ENCODE measurements around the gene CACTIN. TPM values are rescaled to one million over a fixed set of nuclear protein-coding genes. Genes with fewer than 3 reads are reported as not detected.

The CACTIN gene
- total RNA-seq, 4 donors from 2014 or later, result 10.9 to 29.0 (median 16.8) TPM

DNA sequence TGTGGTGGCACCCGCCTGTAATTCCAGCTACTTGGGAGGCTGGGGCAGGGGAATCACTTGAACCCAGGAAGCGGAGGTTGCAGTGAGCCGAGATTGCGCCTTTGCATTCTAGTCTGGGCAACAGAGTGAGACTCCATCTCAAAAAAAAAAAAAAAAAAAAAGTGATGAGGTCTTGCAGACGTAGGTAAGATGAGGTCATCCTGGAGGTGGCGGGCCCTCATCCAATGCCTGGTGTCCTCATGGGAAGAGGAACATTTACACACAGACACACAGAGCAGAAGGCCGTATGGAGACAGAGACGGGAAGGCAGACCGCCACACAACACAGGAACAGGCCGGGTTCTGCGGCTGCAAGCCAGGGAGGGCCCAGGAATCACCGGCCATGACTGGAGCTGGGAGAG, 4.4 kb downstream of the CACTIN start:
- TF ChIP-seq, protein P1, sequence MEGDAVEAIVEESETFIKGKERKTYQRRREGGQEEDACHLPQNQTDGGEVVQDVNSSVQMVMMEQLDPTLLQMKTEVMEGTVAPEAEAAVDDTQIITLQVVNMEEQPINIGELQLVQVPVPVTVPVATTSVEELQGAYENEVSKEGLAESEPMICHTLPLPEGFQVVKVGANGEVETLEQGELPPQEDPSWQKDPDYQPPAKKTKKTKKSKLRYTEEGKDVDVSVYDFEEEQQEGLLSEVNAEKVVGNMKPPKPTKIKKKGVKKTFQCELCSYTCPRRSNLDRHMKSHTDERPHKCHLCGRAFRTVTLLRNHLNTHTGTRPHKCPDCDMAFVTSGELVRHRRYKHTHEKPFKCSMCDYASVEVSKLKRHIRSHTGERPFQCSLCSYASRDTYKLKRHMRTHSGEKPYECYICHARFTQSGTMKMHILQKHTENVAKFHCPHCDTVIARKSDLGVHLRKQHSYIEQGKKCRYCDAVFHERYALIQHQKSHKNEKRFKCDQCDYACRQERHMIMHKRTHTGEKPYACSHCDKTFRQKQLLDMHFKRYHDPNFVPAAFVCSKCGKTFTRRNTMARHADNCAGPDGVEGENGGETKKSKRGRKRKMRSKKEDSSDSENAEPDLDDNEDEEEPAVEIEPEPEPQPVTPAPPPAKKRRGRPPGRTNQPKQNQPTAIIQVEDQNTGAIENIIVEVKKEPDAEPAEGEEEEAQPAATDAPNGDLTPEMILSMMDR (IDR thresholded peaks at IDR 0.05; ENCODE audit: low read depth), result no peak

DNA sequence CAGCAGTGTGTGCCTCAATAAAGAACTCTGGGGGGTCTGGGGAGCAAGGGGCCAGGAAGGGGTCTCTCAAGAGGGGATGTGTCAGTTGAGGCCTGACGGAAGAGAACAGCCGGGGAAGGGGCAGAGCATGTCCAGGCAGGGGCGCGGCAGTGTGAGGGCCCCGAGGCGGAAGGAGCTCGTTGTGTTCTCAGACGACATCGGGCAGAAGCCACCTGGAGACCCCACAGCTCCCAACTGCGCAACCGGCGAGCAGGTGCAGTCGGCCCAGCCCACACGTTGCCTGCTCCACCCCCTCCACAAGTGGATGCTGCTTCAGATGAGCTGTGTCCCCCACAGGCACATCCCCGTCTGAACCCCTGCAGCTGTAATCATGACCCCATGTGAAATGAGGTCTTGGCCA, 4.9 kb downstream of the CACTIN start:
- TF ChIP-seq, protein P1 (IDR thresholded peaks at IDR 0.05; ENCODE audit: low read depth), result no peak

DNA sequence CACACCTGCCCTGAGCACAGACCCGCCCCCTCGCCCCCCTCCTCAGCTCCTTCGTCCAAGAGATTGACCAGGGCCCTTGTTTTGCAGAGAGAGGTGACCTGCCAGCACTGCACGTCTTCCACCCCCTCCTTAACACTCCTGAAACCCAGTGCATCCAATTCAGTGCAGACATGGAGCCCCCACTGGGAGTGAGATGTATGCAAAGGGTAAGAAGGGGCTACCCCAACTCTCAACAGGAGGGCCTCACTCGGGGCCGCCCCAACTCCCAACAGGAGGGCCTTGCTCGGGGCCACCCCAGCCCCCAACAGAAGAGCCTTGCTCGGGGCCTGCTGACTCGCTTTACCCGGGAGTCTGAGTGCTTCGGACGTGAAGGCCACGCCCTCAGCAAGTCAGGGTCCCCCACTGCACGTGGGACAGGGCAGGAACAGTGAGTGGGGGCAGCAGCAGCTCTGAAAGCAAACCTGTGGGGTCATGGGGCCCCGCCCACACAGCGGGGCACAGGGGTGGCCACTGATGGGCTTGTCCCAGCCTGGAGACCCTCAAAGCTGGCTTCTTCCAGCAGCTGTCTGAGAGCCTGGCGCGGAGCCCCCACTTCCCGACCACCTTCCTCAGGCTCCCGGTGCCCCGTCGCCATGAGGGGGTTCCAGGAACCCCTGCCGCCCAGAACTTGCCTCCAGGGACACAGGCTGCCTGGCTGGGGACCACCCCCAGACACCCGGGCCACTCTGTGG, 5.6 kb downstream of the CACTIN start:
- TF ChIP-seq, protein P1 (IDR thresholded peaks at IDR 0.05; ENCODE audit: low read depth), result no peak

DNA sequence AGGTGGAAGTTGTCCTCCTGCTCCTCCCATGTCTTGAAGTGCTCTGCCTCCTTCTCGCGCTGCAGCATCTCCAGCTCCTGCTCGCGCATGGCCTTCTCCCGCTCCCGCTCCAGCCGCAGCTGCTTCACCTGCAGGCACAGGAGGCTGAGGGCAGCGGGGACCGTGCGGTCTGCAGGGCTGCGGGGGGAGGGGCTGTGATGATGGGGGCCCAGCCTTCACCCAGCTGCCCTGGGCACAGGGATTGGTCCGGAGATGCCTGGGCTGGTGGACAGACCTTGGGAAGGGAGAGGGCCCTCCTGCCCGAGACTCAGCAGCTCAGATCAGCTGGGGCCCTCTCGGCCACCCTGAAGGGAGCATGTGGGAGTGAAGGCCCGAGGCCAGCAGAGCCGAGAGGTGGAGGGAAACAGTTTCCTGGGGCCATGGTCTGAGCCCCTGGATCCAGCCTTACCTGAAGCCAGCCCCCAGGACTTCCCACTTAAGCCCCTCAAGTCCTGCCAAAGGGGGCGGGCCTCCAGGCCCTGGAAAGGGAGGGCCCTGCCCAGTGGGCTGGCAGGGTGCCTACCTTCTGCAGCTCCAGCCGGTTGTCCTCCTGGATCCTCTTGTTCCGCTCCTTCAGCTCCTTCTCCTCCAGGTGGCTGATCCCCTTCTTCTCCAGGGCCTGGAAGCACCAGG, 6.3 kb downstream of the CACTIN start:
- TF ChIP-seq, protein P1 (IDR thresholded peaks at IDR 0.05; ENCODE audit: low read depth), result no peak

DNA sequence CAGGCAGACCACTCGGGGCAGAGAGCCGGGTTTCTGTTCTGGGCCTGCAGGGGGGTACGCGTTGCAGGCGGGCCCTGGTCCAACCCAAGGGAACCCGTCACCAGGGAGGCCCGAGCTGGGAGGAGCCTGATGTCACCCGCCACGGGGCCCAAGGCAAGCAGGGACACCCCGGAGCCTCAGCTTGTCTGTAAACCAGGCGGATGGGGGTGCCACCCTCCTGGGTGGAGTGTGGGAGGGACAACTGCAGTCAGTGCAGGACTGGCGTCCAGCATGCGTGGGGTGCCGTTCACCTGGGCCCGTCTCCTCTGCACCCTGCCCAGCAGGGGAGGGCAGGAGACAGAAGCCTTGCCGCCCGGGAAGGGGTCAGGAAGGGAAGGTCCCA, 7.0 kb downstream of the CACTIN start:
- TF ChIP-seq, protein P1 (IDR thresholded peaks at IDR 0.05; ENCODE audit: low read depth), result no peak

DNA sequence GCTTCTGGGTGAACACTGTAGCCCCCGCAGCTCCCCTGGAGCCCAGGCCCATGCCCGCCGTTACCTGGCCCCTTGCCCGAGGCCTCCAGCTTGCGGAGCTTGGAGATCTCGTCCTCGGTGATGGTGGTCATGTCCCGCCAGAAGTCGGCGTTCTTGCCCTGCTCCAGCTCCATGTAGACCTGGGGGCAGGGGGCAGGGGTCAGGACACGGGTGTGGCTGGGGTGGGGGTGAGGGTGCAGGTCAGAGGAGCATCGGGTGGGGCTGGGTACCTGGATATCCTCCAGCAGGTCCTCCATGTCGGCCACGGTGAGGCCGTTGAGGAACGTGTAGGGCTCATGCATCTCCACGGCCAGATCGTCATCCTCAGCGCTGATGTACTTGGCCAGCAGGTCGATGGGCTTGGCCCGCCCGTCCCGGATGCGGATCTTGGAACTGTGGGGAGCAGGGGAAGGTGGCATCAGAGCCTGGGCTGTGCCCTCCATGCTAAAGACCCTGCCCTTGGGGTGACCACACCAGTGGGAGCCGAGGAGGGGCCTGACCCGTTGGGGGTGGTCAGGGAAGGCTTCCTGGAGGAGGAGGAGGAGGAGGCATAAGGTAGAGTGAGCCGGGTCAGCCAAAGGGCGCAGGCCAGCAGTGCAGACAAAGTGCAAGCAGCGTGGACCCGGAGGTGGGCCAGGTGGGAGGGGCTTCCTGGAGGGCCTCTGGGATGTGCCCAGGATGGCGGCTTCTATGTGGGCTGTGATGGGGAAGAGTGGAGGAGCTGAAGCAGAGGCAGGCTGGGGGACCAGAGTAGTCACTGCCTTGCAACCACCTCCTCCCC, 7.6 kb downstream of the CACTIN start:
- TF ChIP-seq, protein P1 (IDR thresholded peaks at IDR 0.05; ENCODE audit: low read depth), result no peak

Data from subcutaneous adipose tissue (tissue), 4 donors.